G401 (cell line): ENCODE data around the gene TNFRSF13B. TPM values are rescaled to one million over a fixed set of nuclear protein-coding genes. Genes with fewer than 3 reads are reported as not detected.
A peak's percentile ranks its signal among the peaks of the same experiment; 100 is the strongest.
"Not testable (repeated sequence)": the region's sequence is repeated elsewhere in the genome, so short reads cannot be mapped to it uniquely, and the experiment has no call there.

ENCODE experiments used
- DNase-seq: peaks from one replicate; pipeline ENCODE4 v3.0.0-alpha.2; 2015; ENCODE audit warnings: low spot score
- in situ Hi-C: cut with HindIII; loops from 2 replicates; pipeline ENCODE4 v1.10.0; 2016; ENCODE audit warnings: low sequenced_read_pairs, mixed read lengths
- total RNA-seq: library from RNA; depleted of rRNA; stranded (reverse); fragments of >200 nt; shearing (Covaris generic); gene quantifications from 2 replicates; pipeline ENCODE4 v1.2.3, GENCODE V29; 2014

TNFRSF13B gene
- total RNA-seq, 1 experiment from 2014 or later: not detected

- in situ Hi-C loops: no loop called here
- DNase-seq: no peak
These were observed 40.4 kb downstream of the TNFRSF13B start for GRCh38 chr17:16931318-16932060.

GRCh38 chr17:16930571-16931317 lies 41.2 kb downstream of the TNFRSF13B start:
- no peak for DNase-seq

GRCh38 chr17:16929757-16930520 lies 42.0 kb downstream of the TNFRSF13B start:
- DNase-seq: no peak
- in situ Hi-C loops: no loop called here

More at GRCh38 chr17:16930571-16931317, 41.2 kb downstream of the TNFRSF13B start:
- in situ Hi-C loops: no loop called here

- in situ Hi-C loops: no loop called here
- DNase-seq: peak; percentile 25
These were observed 42.8 kb downstream of the TNFRSF13B start for GRCh38 chr17:16929035-16929680.

GRCh38 chr17:16928406-16929034 lies 43.4 kb downstream of the TNFRSF13B start:
- DNase-seq: no peak
- in situ Hi-C loops: no loop called here

GRCh38 chr17:16927641-16928321 lies 44.1 kb downstream of the TNFRSF13B start:
- in situ Hi-C loops: no loop called here
- no peak for DNase-seq

- in situ Hi-C loops: no loop called here
- no peak for DNase-seq
These were observed 45.1 kb downstream of the TNFRSF13B start for GRCh38 chr17:16926571-16927451.

GRCh38 chr17:16926061-16926511 lies 45.8 kb downstream of the TNFRSF13B start:
- no peak for DNase-seq
- in situ Hi-C loops: no loop called here

- no peak for DNase-seq
- in situ Hi-C loops: no loop called here
These were observed 46.4 kb downstream of the TNFRSF13B start for GRCh38 chr17:16925461-16926060.

GRCh38 chr17:16924696-16925440 lies 47.0 kb downstream of the TNFRSF13B start:
- no peak for DNase-seq
- in situ Hi-C loops: no loop called here

GRCh38 chr17:16923904-16924695 lies 47.8 kb downstream of the TNFRSF13B start:
- DNase-seq: no peak
- in situ Hi-C loops: no loop called here

GRCh38 chr17:16923097-16923903 lies 48.6 kb downstream of the TNFRSF13B start:
- no peak for DNase-seq
- in situ Hi-C loops: no loop called here

GRCh38 chr17:16922386-16923096 lies 49.4 kb downstream of the TNFRSF13B start:
- DNase-seq: no peak
- in situ Hi-C loops: no loop called here

- in situ Hi-C loops, DNase-seq: not testable (repeated sequence)
These were observed 50.5 kb downstream of the TNFRSF13B start for GRCh38 chr17:16921451-16921850.
